HCT116 (cell line): ENCODE data around the gene KMT2C.

Experiments used
- EZH2 ChIP-seq: fragments of 200-600 bp; sonication (generic); IDR thresholded peaks from 2 replicates; pipeline ENCODE4 v1.6.1; 2017; ENCODE audit warnings: antibody characterized with exemption, mixed run types
- JUND ChIP-seq: IDR thresholded peaks from 2 replicates; pipeline ENCODE4 v1.6.1; 2012
- POLR2A ChIP-seq: IDR thresholded peaks from 2 replicates; pipeline ENCODE4 v1.7.0; 2011; ENCODE audit warnings: borderline replicate concordance; ENCODE audit not compliant: insufficient read depth, insufficient read length; ENCODE audit errors: extremely low read depth
- POLR2AphosphoS5 ChIP-seq: IDR thresholded peaks from 2 replicates; pipeline ENCODE4 v1.6.1; 2011; ENCODE audit warnings: mild to moderate bottlenecking, low read depth, low read length, moderate library complexity
- ZFX ChIP-seq: fragments of 450-650 bp; IDR thresholded peaks from 2 replicates; pipeline ENCODE4 v1.6.1; 2017
- TF ChIP-seq, protein P1 (sequence below), 3 experiments: fragments of 200-600 bp in 1 of 3; sonication (generic) in 1 of 3; IDR thresholded peaks in 2 of 3; conservative IDR thresholded peaks in 1 of 3; 2 replicates each; pipeline ENCODE4 v1.5.1; 2012 to 2017; ENCODE audit warnings: low read depth in 2 of 3, low read length in 2 of 3, antibody characterized with exemption in 1 of 3, borderline replicate concordance in 1 of 3, control low read depth in 1 of 3, mild to moderate bottlenecking in 1 of 3, mixed read lengths in 1 of 3, mixed run types in 1 of 3, moderate library complexity in 1 of 3; ENCODE audit not compliant: insufficient read depth in 1 of 3
- TF ChIP-seq, protein P2 (sequence below): IDR thresholded peaks from 2 replicates; pipeline ENCODE4 v1.6.1; 2012
- TF ChIP-seq, protein P3 (sequence below): IDR thresholded peaks from 2 replicates; pipeline ENCODE4 v1.6.1; 2011; ENCODE audit warnings: mild to moderate bottlenecking, low read length, moderate library complexity; ENCODE audit not compliant: insufficient replicate concordance; ENCODE audit errors: extremely low read depth
- TF ChIP-seq, protein P4 (sequence below): IDR thresholded peaks from 2 replicates; pipeline ENCODE4 v1.6.1; 2012; ENCODE audit warnings: low read depth

DNA sequence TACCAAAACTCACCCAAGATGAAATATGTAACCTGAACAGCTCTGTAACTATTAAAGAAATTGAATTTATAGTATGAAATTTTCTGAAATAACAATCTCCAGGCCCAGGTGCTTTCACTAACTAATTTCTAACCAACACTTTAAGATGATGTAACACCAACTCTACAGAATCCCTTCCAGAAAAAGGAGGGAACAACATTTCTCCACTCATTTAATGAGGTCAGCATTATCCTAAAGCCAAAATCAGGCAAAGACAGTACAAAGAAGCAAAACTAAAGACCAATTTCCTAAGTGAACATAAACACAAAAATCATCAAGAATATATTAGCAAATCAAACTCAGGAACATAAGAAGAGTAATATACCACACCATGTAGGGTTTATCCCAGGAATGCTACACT is 65.5 kb downstream of the KMT2C start:
- TF ChIP-seq, protein P1, sequence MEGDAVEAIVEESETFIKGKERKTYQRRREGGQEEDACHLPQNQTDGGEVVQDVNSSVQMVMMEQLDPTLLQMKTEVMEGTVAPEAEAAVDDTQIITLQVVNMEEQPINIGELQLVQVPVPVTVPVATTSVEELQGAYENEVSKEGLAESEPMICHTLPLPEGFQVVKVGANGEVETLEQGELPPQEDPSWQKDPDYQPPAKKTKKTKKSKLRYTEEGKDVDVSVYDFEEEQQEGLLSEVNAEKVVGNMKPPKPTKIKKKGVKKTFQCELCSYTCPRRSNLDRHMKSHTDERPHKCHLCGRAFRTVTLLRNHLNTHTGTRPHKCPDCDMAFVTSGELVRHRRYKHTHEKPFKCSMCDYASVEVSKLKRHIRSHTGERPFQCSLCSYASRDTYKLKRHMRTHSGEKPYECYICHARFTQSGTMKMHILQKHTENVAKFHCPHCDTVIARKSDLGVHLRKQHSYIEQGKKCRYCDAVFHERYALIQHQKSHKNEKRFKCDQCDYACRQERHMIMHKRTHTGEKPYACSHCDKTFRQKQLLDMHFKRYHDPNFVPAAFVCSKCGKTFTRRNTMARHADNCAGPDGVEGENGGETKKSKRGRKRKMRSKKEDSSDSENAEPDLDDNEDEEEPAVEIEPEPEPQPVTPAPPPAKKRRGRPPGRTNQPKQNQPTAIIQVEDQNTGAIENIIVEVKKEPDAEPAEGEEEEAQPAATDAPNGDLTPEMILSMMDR (IDR thresholded peaks at IDR 0.05 in 2 of 3, conservative IDR thresholded peaks at IDR 0.05 in 1 of 3; ENCODE audit: borderline replicate concordance in 1 of 3, insufficient read depth in 1 of 3, low read depth in 2 of 3, low read length in 2 of 3), result no peak
- TF ChIP-seq POLR2AphosphoS5 (no peak), EZH2 (no peak), ZFX (no peak), JUND (no peak), POLR2A (no peak)
- TF ChIP-seq, protein P2, sequence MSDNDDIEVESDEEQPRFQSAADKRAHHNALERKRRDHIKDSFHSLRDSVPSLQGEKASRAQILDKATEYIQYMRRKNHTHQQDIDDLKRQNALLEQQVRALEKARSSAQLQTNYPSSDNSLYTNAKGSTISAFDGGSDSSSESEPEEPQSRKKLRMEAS, result no peak
- TF ChIP-seq, protein P3, sequence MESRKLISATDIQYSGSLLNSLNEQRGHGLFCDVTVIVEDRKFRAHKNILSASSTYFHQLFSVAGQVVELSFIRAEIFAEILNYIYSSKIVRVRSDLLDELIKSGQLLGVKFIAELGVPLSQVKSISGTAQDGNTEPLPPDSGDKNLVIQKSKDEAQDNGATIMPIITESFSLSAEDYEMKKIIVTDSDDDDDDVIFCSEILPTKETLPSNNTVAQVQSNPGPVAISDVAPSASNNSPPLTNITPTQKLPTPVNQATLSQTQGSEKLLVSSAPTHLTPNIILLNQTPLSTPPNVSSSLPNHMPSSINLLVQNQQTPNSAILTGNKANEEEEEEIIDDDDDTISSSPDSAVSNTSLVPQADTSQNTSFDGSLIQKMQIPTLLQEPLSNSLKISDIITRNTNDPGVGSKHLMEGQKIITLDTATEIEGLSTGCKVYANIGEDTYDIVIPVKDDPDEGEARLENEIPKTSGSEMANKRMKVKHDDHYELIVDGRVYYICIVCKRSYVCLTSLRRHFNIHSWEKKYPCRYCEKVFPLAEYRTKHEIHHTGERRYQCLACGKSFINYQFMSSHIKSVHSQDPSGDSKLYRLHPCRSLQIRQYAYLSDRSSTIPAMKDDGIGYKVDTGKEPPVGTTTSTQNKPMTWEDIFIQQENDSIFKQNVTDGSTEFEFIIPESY, result no peak
- TF ChIP-seq, protein P4, sequence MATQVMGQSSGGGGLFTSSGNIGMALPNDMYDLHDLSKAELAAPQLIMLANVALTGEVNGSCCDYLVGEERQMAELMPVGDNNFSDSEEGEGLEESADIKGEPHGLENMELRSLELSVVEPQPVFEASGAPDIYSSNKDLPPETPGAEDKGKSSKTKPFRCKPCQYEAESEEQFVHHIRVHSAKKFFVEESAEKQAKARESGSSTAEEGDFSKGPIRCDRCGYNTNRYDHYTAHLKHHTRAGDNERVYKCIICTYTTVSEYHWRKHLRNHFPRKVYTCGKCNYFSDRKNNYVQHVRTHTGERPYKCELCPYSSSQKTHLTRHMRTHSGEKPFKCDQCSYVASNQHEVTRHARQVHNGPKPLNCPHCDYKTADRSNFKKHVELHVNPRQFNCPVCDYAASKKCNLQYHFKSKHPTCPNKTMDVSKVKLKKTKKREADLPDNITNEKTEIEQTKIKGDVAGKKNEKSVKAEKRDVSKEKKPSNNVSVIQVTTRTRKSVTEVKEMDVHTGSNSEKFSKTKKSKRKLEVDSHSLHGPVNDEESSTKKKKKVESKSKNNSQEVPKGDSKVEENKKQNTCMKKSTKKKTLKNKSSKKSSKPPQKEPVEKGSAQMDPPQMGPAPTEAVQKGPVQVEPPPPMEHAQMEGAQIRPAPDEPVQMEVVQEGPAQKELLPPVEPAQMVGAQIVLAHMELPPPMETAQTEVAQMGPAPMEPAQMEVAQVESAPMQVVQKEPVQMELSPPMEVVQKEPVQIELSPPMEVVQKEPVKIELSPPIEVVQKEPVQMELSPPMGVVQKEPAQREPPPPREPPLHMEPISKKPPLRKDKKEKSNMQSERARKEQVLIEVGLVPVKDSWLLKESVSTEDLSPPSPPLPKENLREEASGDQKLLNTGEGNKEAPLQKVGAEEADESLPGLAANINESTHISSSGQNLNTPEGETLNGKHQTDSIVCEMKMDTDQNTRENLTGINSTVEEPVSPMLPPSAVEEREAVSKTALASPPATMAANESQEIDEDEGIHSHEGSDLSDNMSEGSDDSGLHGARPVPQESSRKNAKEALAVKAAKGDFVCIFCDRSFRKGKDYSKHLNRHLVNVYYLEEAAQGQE, result no peak
